NCI-H187 (cell line): ENCODE results near the gene APOL1.
"Not testable (repeated sequence)": the region's sequence is repeated elsewhere in the genome, so short reads cannot be mapped to it uniquely, and the experiment has no call there.

ENCODE experiments used
- DNase-seq, 2 experiments: peaks; one replicate each; lab custom pipeline; 2025; lab: John Stamatoyannopoulos, UW

Gene APOL1

DNA sequence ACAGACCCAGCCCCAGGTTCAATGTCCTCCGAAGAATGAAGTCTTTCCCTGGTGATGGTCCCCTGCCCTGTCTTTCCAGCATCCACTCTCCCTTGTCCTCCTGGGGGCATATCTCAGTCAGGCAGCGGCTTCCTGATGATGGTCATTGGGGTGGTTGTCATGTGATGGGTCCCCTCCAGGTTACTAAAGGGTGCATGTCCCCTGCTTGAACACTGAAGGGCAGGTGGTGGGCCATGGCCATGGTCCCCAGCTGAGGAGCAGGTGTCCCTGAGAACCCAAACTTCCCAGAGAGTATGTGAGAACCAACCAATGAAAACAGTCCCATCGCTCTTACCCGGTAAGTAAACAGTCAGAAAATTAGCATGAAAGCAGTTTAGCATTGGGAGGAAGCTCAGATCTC, 14.1 kb downstream of the APOL1 start:
- DNase-seq: no peak

DNA sequence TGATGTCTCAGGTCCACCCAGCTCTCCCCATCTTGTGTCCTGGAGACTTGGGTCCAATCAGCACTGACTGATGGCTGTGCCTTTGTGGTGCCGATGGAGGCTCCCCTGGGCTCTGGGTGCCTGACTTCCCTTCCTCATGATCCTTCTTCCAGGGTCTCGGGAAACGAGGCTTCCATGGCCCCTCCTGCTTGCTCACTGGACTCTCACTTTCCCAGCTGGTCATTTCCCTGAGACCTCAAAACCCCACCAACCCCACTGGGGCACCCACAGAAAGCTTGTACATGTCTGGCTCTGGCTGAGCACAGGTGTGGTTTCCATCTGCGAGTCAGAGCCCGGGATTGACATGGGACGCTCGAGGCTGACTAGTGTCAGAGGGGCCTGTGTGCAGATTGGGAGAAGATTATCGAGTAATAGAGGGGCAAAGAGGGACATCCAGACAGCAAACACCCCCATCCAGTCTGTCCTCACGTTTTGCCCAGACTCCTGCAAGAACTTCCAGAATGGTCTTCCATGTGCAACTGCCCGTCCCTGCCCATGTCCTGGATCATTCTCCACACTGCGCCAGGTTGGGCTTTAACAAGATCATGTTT, 15.1 kb downstream of the APOL1 start:
- no peak for DNase-seq

DNA sequence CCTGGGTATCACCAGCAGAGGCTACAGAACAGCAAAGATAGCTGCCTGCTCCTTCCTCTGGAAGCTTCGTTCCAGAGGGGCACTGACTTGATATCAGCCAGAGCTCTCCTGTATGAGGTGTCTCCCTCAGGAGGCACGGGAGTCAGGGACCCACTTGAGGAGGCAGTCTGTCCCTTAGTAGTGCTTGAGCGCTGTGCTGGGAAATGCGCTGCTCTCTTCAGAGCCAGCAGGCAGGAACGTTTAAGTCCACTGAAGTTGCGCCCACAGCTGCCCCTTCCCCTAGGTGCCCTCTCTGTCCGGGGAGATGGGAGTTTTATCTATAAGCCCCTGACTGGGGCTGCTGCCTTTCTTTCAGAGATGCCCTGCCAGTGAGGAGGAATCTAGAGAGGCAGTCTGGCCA, 18.3 kb downstream of the APOL1 start:
- DNase-seq: not testable (repeated sequence)

DNA sequence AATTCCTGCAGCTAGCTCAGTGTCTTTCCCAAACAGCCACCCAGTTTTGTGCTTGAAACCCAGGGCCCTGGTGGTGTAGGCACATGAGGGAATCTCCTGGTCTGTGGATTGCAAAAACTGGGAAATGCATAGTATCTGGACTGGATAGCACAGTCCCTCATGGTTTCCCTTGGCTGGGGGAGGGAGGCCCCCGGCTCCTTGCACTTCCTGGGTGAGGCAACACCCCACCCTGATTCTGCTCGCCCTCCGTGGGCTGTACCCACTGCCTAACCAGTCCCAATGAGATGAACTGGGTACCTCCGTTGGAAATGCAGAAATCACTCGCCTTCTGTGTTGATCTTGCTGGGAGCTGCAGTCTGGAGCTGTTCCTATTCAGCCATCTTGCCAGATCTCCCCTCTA, 19.0 kb downstream of the APOL1 start:
- DNase-seq: not testable (repeated sequence)

DNA sequence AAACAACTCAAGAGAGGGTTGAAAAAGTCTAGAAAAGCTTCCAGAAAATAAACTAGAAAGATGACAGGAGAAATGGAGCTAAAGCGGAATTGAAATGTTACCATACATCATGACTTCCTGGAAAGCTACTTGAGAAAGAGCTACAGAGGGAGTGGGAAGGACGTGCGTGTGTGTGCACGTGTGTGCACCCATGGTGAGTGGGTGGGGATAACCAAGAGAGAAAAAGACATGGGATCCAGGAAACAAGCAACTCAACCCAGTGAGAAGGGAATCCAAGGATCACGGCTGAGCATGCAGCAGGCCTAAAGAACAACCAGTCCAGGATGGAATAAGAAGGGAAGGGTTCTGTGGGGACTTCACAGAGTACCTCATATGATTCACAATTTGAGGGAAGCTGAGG, 21.6 kb downstream of the APOL1 start:
- no peak for DNase-seq

DNA sequence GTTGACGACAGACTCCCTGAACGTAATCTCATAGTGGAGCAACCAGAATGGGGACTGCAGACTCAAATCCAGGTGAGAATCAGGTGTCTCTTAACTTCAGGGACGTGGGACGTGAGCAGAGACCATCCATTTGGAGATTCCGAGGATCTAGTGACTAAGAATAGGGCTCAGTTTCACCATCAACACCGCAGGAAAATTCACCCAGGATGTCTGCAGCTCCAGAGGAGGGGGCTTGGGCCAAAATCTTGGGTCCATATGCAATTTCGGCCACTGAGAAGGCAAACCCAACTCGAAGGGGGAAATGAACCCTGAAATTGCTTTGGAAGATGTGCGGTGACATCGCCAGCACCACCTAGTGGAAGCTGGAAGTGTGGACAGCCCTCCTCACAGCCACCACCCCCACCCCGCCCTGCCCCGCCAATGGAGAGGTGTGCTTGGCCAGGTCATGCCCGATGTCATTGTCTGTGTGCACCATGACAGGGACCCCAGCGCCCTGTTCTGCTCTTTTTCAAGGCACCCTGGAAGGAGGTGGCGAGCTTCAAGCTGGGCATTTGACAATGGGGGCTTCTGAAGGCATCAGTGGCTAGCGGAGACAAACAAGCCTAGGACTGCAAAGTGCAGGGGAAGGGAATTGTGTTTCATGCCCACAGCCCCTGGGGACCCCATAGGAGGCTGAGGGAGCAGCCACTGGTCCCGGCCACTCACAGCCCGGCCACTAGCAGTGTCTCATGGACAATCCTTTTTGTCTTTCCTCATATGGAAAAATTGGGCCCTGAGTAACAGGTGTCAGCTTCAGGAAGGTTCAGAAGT, 24.8 kb downstream of the APOL1 start:
- no peak for DNase-seq

DNA sequence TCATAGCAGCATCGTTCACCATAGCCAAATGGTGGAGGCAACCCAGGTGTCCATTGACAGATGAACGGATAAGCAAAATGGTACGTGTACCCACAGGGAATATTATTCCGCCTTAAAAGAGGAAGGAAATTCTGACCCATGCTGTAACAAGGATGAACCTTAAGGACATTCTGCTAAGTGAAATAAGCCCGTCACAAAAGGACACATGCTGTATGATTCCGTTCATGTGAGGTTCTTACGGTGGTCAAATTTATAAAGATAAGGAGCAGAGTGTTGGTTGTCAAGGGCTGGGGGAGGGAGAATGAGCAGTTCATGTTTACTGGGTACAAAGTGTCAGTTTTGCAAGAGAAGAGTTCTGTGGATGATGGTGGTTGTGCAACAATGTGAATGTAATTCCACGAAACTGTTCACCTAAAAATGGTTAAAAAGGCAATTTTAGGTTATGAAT, 26.3 kb downstream of the APOL1 start:
- no peak for DNase-seq

DNA sequence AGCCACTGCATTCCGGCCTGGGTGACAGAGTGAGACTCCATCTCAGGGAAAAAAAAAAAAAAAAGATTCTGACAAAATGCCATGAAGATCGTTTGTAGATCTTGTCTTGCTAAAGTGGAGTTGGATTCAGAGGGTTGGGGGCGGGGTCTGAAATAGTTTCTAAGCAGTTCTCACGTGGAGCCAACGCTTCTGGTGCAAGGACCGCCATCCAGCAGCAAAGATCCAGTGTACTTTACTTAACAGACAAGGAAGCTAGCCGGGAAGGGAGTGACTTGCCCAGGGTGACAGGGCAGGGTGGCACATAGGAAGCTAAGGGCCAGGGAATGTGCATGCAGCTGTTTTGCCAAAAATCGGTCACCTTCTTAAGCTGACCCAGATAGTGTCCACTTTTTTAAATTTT, 27.4 kb downstream of the APOL1 start:
- DNase-seq: no peak

DNA sequence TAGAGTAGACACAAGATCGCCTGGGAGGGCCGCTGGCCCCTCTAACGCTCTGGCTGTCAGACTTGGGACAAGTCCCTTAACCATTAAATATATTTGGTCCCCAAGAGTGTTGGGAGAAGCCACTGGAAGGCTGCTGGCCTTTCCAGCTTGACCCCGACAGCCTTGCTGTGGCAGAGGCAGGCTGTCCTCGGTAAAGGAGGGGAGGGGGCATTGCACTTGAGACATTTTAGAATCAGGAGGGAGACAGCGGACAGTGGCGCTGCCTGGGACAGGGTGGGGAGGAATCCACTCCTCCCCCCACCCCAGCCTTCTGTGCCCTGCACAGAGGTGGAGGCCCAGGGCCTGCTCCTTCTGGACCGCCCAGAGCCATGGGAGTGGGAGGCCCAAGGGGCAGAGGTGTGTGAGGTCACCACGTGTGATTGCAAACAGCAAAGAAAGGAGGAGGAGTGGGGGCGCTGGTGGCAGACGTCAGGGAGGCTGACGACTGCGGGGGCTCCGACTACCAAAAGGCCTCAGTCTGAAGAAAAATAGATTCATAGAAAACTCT, 28.9 kb downstream of the APOL1 start:
- DNase-seq: no peak

DNA sequence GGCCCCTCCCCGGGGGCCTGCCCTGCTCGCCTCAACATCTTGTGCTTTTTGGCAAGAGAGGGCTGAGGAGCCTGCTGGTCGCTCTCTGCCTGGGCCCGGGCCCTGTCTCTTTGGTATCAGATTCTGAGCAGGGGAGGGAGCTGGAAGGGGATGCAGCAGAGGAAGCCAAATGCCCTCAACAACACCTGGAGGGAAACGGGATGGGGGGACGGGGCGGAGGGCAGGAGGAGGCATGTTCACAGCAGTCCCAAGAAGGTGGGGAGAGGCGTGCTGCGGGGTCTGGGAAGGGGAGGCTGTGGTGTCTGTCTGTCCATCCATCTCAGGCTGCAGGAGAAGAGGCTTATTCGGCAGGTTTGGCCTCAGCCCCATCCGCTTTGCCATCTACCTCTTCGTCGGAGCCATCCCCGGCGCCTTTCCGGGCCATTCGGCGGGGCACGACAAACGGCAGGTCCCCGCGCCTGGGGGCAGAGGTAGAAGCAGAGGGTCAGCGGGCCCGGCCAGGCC, 29.4 kb downstream of the APOL1 start:
- DNase-seq: no peak

DNA sequence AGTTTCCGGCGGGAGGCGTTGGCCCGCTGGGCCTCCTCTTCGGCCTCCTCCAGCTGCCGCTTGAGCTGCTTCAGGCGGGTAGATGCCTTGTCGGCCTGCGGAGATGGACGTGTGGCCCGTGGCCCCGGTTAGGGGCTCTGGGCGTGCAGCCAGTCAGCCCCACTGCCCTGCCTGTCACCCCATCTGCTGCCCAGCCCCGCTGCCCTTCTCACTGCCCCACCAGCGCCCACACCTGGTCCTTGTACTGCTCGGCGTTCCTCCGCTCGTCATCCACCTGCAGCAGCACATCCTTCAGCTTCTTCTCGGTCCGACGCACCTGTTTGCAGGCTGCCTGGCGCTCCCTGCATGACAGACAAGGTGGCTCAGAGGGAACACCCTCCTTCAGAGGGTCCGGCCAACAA, 31.2 kb downstream of the APOL1 start:
- no peak for DNase-seq

DNA sequence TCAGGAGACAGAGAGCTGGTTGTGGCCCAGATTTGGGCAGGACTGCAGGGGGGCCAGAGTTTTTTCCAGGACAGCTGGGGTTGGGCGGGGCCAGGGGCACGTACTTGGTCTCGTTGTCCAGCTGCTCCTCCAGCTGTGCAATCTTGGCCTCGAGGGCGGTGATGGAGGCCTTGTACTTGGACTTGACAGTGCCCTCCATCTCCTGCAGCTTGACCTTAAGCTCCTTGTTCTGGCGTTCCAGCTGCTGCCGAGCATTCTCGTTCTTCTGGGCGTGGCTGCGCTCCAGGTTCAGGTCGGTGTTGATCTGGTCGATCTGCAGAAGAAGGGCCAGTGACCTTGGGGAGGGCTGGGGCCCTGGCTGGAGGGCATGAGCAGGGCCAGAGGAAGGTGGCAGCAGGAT, 32.1 kb downstream of the APOL1 start:
- no peak for DNase-seq

DNA sequence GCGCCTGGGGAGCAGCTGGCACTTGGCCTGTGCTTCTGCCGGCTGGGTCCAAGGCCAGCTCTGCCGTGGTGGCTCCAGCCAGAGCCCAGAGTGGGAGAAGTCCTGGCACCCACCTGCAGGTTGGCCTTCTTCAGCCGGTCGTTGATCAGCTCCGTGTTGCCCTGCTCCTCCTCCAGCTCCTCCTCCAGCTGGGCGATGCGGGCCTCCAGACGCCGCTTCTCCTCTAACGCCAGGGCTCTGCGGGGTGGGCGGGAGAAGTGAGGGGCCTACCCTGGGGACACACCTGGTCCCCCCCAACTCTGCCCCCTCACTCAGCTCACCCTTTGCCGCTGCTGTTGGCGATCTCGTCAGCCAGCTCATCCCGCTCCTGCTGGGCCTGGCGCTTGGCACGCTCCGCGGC, 32.6 kb downstream of the APOL1 start:
- no peak for DNase-seq

DNA sequence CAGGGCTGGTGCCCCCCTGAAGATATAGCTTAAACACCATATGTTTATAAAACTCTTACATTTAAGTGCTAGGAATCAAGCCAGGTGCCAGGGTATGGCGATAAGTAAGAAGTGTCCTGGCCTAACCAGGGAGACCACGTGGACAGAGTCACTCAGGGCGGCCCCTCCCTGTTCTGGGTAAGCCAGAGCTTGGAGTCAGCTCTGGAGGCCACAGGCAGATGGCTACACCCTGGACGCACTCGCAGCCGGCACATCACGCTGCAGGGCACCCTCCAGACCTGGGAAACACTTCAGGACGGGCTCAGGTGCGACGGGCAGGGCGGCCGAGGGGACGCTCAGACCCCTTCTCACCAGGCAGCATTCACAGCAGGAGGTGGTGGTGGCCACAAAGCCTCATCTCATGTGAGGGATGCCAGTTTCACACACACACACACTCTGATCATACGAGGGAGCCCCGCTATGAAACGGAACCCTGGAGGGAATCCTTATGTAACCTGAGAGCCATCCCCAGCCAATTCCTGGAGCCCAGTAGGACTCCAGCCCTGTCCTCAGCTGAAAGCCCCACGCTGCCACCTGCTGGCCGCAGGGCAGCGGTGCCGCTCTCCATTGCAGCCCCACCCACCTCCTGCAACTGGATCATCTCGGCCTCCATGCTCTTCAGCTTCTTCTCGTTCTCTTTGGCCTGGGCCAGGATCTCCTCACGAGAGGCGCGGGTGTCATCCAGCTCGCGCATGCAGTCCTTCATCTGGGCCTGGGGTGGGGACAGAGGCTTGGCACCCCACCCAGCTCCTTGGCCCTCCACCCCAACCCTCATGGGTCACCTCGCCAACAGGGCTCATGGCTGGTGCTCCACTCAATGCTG, 33.4 kb downstream of the APOL1 start:
- peak in 1 of 2 experiments; percentile 15 for DNase-seq

DNA sequence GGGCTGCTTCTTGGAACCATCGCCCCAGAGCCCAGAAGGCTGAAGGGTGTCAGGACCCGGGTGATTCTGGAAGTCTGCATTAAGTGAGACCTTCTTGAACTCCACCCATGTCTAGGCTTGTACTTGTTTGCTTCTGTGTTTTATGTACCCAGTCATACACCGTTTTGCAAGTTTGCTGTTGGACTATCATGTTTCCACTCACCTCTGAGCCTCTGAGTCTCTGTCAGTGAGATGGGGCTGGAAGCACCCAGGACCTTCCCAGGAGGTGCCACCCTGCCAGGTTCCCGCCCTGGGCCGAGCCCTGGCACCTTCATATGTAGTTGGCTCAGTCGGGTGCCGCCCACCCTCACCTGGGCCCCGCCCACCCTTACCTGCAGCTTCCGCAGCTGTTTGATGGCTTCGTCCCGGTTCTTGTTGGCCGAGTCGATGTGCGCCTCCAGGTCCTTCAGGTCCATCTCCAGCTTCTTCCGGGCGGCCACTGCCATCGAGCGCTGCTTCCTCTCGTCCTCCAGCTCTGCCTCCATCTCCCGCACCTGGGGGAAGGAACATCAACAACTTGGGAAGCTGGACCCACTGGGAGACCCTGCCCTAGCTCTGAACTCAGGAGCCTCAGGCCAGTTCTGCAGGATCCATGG, 35.1 kb downstream of the APOL1 start:
- DNase-seq: no peak

DNA sequence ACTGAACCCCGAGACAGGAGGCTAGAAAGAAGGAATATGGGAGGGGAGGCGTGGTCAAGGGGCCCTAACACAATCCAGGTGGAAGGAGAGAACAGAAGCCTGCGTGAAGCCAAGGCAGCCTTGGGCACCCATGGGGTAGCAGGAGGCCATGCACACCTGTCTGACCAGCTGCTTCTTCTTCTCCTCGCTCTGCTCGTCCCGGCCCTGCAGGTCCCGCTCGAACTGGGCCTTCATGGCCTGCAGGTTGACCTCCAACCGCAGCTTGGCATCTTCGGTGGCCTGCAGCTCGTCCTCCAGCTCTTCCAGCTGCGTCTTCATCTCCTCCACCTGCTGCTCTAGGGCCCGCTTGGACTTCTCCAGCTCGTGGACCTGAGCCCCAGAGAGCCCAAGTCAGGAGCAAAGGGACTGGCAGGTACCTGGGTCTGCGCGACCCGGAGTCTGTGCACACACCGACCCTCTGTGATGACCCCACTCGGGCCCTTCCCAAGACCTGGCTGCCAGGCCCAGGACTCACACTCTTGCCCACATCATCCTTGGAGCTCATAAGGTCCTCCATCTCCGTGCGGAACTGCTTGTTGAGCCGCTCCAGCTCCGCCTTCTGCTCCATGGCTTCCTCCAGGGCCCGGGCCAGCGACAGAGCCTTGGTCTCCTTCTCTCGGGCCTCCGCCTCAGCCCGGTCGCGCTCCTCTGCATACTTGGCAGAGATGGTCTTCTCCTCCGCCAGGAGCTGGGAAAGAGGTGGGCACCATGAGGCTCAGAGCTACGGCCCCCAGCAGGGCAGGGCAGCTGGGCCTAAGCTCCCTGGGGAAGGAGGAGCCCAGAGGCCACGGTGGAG, 35.9 kb downstream of the APOL1 start:
- no peak for DNase-seq

DNA sequence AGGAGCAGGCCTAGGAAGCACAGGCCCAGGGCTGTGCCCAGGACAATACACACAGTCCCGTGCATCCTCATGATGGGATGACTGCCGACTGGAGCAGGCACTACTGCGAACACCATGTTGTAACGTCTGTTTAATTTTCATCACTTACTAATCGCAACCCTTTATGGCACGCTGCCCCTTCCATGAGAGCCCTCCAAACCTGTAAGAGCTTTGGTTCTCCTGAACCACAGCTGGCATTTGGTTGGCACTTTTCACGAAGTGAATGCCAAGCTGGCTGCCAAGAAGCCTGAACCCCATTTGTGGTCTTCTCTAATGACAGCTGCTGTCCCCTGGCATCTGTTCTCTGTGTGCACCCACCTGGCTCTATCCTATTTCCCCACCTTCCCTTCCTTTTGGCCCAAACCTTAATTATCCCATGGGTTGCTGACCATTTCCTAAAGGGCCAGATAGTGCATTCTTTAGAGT, 36.5 kb downstream of the APOL1 start:
- no peak for DNase-seq

DNA sequence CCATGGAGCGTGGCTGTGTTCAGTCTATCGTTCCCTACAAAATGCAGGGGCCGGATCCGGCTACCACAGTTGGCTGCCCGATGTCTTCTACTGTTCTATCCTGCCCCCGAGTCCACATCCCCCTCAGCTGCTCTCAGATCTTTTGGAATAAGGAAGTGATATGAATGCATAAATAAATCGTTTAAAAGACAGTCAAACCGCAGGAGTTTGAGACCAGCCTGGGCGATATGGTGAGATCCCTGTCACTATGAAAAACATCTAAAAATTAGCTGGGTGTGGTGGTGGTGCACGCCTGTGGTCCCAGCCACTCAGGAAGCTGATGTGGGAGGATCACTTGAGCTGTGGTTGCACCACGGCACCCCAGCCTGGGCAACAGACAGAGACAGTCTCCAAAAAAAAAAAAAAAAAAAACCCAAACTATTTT, 37.0 kb downstream of the APOL1 start:
- DNase-seq: not testable (repeated sequence)

DNA sequence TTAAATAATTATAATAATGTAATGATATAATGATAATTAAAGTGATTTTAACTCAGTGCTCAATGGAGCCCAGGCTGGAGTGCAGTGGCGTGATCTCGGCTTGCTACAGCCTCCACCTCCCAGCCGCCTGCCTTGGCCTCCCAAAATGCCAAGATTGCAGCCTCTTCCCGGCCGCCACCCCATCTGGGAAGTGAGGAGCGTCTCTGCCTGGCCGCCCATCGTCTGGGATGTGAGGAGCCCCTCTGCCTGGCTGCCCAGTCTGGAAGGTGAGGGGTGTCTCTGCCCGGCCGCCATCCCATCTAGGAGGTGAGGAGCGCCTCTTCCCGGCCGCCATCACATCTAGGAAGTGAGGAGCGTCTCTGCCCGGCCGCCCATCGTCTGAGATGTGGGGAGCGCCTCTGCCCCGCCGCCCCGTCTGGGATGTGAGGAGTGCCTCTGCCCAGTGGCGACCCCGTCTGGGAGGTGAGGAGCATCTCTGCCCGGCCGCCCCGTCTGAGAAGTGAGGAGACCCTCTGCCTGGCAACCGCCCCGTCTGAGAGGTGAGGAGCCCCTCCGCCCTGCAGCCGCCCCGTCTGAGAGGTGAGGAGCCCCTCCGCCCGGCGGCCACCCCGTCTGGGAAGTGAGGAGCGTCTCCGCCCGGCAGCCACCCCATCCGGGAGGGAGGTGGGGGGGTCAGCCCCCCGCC, 37.6 kb downstream of the APOL1 start:
- not testable (repeated sequence) for DNase-seq
